H9 (cell line): ENCODE measurements around the gene C6orf47. TPM values are rescaled to one million over a fixed set of nuclear protein-coding genes. Genes with fewer than 3 reads are reported as not detected.
A peak's percentile ranks its signal among the peaks of the same experiment; 100 is the strongest.

ENCODE experiments used
- DNase-seq: peaks from one replicate; pipeline ENCODE4 v3.0.0-alpha.2; 2017
- H2AFZ ChIP-seq: one replicate; pipeline ENCODE4 v1.6.1; 2013; ENCODE audit warnings: mild to moderate bottlenecking, low read length, control low read depth, moderate library complexity
- H2AK5ac ChIP-seq: 2 replicates; pipeline ENCODE4 v1.6.1; 2013; ENCODE audit warnings: low read length, control low read depth, mixed read lengths; ENCODE audit not compliant: insufficient read length
- H2BK120ac ChIP-seq: one replicate; pipeline ENCODE4 v1.6.1; 2013; ENCODE audit warnings: low read depth, mild to moderate bottlenecking, low read length, control low read depth, inconsistent platforms; ENCODE audit not compliant: poor library complexity, severe bottlenecking
- H2BK12ac ChIP-seq: 2 replicates; pipeline ENCODE4 v1.6.1; 2013; ENCODE audit warnings: low read length, control low read depth, mixed read lengths, low read depth; ENCODE audit not compliant: insufficient read length
- H2BK15ac ChIP-seq: 2 replicates; pipeline ENCODE4 v1.6.1; 2013; ENCODE audit warnings: low read depth, low read length, control low read depth
- H2BK20ac ChIP-seq: one replicate; pipeline ENCODE4 v1.6.1; 2013; ENCODE audit warnings: low read depth, mild to moderate bottlenecking, low read length, control low read depth, inconsistent platforms; ENCODE audit not compliant: poor library complexity, severe bottlenecking
- H2BK5ac ChIP-seq: 2 replicates; pipeline ENCODE4 v1.6.1; 2013; ENCODE audit warnings: low read length, control low read depth, mixed read lengths; ENCODE audit not compliant: insufficient read length
- H3K14ac ChIP-seq: 2 replicates; pipeline ENCODE4 v1.6.1; 2013; ENCODE audit warnings: low read length, control low read depth; ENCODE audit not compliant: insufficient read depth
- H3K18ac ChIP-seq: 2 replicates; pipeline ENCODE4 v1.6.1; 2013; ENCODE audit warnings: low read depth, mild to moderate bottlenecking, mixed read lengths, low read length, control low read depth; ENCODE audit not compliant: insufficient read length
- H3K23ac ChIP-seq: 2 replicates; pipeline ENCODE4 v1.6.1; 2013; ENCODE audit warnings: low read length, control low read depth, mixed read lengths, low read depth; ENCODE audit not compliant: insufficient read length
- H3K23me2 ChIP-seq: 2 replicates; pipeline ENCODE4 v1.6.1; 2013; ENCODE audit warnings: low read depth, mild to moderate bottlenecking, mixed read lengths, low read length, control low read depth; ENCODE audit not compliant: insufficient read length, poor library complexity, severe bottlenecking
- H3K27ac ChIP-seq: 2 replicates; pipeline ENCODE4 v1.5.1; 2013; ENCODE audit warnings: low read length, control low read depth, mixed read lengths, low read depth; ENCODE audit not compliant: insufficient read length
- H3K27me3 ChIP-seq: 2 replicates; pipeline ENCODE4 v1.6.1; 2013; ENCODE audit warnings: low read length, control low read depth, inconsistent platforms; ENCODE audit not compliant: insufficient read depth
- H3K4ac ChIP-seq: 2 replicates; pipeline ENCODE4 v1.6.1; 2013; ENCODE audit warnings: low read depth, mild to moderate bottlenecking, control low read depth, inconsistent platforms, low read length, moderate library complexity
- H3K4me1 ChIP-seq: 2 replicates; pipeline ENCODE4 v1.6.1; 2013; ENCODE audit warnings: low read length, control low read depth, inconsistent platforms; ENCODE audit not compliant: insufficient read depth
- H3K4me2 ChIP-seq: 2 replicates; pipeline ENCODE4 v1.6.1; 2013; ENCODE audit warnings: low read length, control low read depth, mixed read lengths; ENCODE audit not compliant: insufficient read length, insufficient read depth
- H3K56ac ChIP-seq: 2 replicates; pipeline ENCODE4 v1.6.1; 2013; ENCODE audit warnings: low read depth, mild to moderate bottlenecking, mixed read lengths, low read length, control low read depth; ENCODE audit not compliant: insufficient read length
- H3K79me1 ChIP-seq: 2 replicates; pipeline ENCODE4 v1.6.1; 2013; ENCODE audit warnings: low read depth, mild to moderate bottlenecking, moderate library complexity, low read length, control low read depth, inconsistent platforms; ENCODE audit not compliant: insufficient read depth, poor library complexity, severe bottlenecking
- H3K79me2 ChIP-seq: 2 replicates; pipeline ENCODE4 v1.6.1; 2013; ENCODE audit warnings: low read length, control low read depth, inconsistent platforms; ENCODE audit not compliant: insufficient read depth
- H3K9ac ChIP-seq: 2 replicates; pipeline ENCODE4 v1.6.1; 2013; ENCODE audit warnings: low read length, control low read depth, mixed read lengths; ENCODE audit not compliant: insufficient read length; ENCODE audit errors: extremely low read depth
- H3K9me3 ChIP-seq: one replicate; pipeline ENCODE4 v1.6.1; 2013; ENCODE audit warnings: low read depth, low read length, inconsistent platforms; ENCODE audit not compliant: control insufficient read depth
- H3T11ph ChIP-seq: one replicate; pipeline ENCODE4 v1.6.1; 2013; ENCODE audit warnings: mild to moderate bottlenecking, low read length, control low read depth, inconsistent platforms
- H4K20me1 ChIP-seq: one replicate; pipeline ENCODE4 v1.6.1; 2013; ENCODE audit not compliant: control insufficient read depth, insufficient read length, insufficient read depth
- H4K5ac ChIP-seq: 2 replicates; pipeline ENCODE4 v1.6.1; 2013; ENCODE audit warnings: low read depth, mild to moderate bottlenecking, mixed read lengths, low read length, control low read depth; ENCODE audit not compliant: insufficient read length
- H4K8ac ChIP-seq: replicated peaks from 2 replicates; pipeline ENCODE4 v1.6.1; 2013; ENCODE audit warnings: low read length, control low read depth, mixed read lengths, low read depth; ENCODE audit not compliant: insufficient read length
- H4K91ac ChIP-seq: 2 replicates; pipeline ENCODE4 v1.6.1; 2013; ENCODE audit warnings: low read depth, mild to moderate bottlenecking, moderate library complexity, mixed read lengths, low read length, control low read depth; ENCODE audit not compliant: insufficient read length
- H3K27ac Mint-ChIP-seq, 3 experiments: 2 replicates in 2 of 3; 3 replicates in 1 of 3; pipeline ENCODE4 v1.8.0; 2020 to 2021; ENCODE audit warnings: mixed read lengths in 3 of 3, mild to moderate bottlenecking in 1 of 3, moderate library complexity in 1 of 3
- H3K27me3 Mint-ChIP-seq: 2 replicates; pipeline ENCODE4 v1.8.0; 2021; ENCODE audit warnings: low read depth, mild to moderate bottlenecking, moderate library complexity, mixed read lengths
- H3K36me3 Mint-ChIP-seq, 3 experiments: 2 replicates in 2 of 3; 3 replicates in 1 of 3; pipeline ENCODE4 v1.8.0; 2020 to 2021; ENCODE audit warnings: low read depth in 3 of 3, mixed read lengths in 3 of 3; ENCODE audit not compliant: insufficient read depth in 1 of 3
- H3K4me1 Mint-ChIP-seq, 2 experiments: 2 replicates each; pipeline ENCODE4 v1.8.0; 2020; ENCODE audit warnings: mixed read lengths in 2 of 2
- H3K4me3 Mint-ChIP-seq, 2 experiments: 2 replicates in 1 of 2; 3 replicates in 1 of 2; pipeline ENCODE4 v1.8.0; 2020 to 2021; ENCODE audit warnings: mild to moderate bottlenecking in 2 of 2, mixed read lengths in 2 of 2, moderate library complexity in 1 of 2
- H3K9me3 Mint-ChIP-seq, 2 experiments: 2 replicates in 1 of 2; 3 replicates in 1 of 2; pipeline ENCODE4 v1.8.0; 2020; ENCODE audit warnings: mild to moderate bottlenecking in 2 of 2, mixed read lengths in 2 of 2, moderate library complexity in 1 of 2
- CTCF ChIP-seq: fragments of 200-600 bp; sonication (generic); conservative IDR thresholded peaks from 3 replicates; pipeline ENCODE4 v1.8.0; 2021; ENCODE audit warnings: antibody characterized with exemption, mild to moderate bottlenecking
- WGBS: extraction: QIAGEN DNeasy Blood & Tissue Kit; methylation state at CpG from one replicate; pipeline ENCODE4 v1.1.7; 2013; ENCODE audit warnings: missing lambda C conversion rate, low lambda C conversion rate, mixed read lengths; ENCODE audit not compliant: insufficient read length; ENCODE audit errors: extremely low coverage; 5-methylcytosine and 5-hydroxymethylcytosine counted together
- total RNA-seq: library from RNA; stranded (reverse); gene quantifications from 2 replicates; pipeline ENCODE4 v1.2.1, GENCODE V29; 2021

The C6orf47 gene
- total RNA-seq, 1 experiment from 2014 or later: 19.0 TPM

- Histone ChIP-seq H4K20me1 (no peaks in the 10 kb centered on the region), H2BK15ac (no peak overlapping the region), H2BK12ac (peak overlapping the region; percentile 36), H3K4me2 (peak overlapping the region; percentile 91), H3K4me1 (peaks cover 4% of the 10 kb centered on the region; the same call in 1 of the 2 replicates), H3T11ph (no peak overlapping the region), H3K79me2 (peaks cover 2% of the 10 kb centered on the region; the same call in 1 of the 2 replicates), H3K23ac (no peak overlapping the region), H3K14ac (no peak overlapping the region; the same call in 1 of the 2 replicates), H3K79me1 (peaks cover 6% of the 10 kb centered on the region), H2BK120ac (no peak overlapping the region), H2BK5ac (no peak overlapping the region), H3K4ac (no peak overlapping the region), H4K5ac (no peak overlapping the region), H4K91ac (no peak overlapping the region), H2BK20ac (no peak overlapping the region), H4K8ac (no peak overlapping the region), H3K27me3 (no peaks in the 10 kb centered on the region), H3K9me3 (no peaks in the 10 kb centered on the region), H3K27ac (no peak overlapping the region), H3K9ac (peak overlapping the region; percentile 79), H2AFZ (no peak overlapping the region), H3K18ac (no peak overlapping the region), H2AK5ac (no peak overlapping the region), H3K56ac (no peak overlapping the region), H3K23me2 (peaks cover 6% of the 10 kb centered on the region)
- H3K36me3 Mint-ChIP-seq: peaks cover 4 to 27% (median 4%) of the 10 kb centered on the region in 3 experiments; a peak in 5 of 7 replicates
- H3K4me1 Mint-ChIP-seq: peaks cover 11% of the 10 kb centered on the region in 2 experiments
- no peak for DNase-seq
- H3K27me3 Mint-ChIP-seq: peaks cover 1% of the 10 kb centered on the region; the same call in 1 of the 2 replicates
- H3K9me3 Mint-ChIP-seq: no peaks in the 10 kb centered on the region; a peak in 1 of 5 replicates
- TF ChIP-seq CTCF: no peak
- peak overlapping the region in 2 of 3 experiments; percentile 96; a peak in 4 of 7 replicates for H3K27ac Mint-ChIP-seq
- peak overlapping the region; percentile 96 to 98 for H3K4me3 Mint-ChIP-seq
- WGBS: no CpG with 5 or more reads among the region's 7 CpGs
Observed at GRCh38 chr6:31701666-31702404, 41.3 kb upstream of the C6orf47 start.
